HG03103 (cell line): Measurements from ENCODE around the gene SRGAP1.
"Not testable (repeated sequence)": the region's sequence is repeated elsewhere in the genome, so short reads cannot be mapped to it uniquely, and the experiment has no call there.

Experiments used
- ATAC-seq: cut with Tn5 transposase; IDR thresholded peaks from one replicate; pipeline ENCODE4 v1.9.1; 2021; ENCODE audit warnings: low read depth; ENCODE audit not compliant: unreplicated experiment

The SRGAP1 gene

DNA sequence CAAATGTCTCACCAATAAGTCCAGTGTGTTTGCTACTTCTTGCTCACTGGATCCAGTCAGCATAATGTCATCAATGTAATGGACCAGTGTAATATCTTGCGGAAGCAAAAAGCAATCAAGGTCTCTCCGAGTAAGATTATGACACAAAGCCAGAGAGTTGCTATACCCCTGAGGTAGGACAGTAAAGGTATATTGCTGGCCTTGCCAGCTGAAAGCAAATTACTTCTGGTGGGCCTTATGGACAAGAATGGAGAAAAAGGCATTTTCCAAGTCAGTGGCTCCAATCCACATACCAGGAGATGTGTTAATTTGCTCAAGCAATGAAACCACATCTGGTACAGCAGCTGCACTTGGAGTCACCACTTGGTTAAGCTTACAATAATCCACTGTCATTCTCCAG, 288.2 kb downstream of the SRGAP1 start:
- not testable (repeated sequence) for ATAC-seq

DNA sequence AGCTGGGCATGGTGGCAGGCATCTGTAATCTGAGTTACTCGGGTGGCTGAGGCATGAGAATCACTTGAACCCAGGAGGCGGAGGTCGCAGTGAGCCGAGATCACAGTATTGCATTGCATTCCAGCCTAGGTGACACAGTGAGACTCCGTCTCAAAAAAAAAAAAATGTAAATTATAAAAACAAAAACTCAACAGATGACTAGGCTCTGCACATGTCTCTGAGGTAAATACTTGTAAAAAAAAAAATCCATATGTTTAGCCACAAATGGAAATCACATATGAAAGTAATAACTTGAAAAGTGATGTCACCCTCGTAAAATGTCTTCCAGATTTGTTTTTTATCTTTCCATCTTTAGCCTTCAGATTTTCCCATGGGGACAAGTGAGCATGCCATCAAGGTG, 292.6 kb downstream of the SRGAP1 start:
- no peak for ATAC-seq

DNA sequence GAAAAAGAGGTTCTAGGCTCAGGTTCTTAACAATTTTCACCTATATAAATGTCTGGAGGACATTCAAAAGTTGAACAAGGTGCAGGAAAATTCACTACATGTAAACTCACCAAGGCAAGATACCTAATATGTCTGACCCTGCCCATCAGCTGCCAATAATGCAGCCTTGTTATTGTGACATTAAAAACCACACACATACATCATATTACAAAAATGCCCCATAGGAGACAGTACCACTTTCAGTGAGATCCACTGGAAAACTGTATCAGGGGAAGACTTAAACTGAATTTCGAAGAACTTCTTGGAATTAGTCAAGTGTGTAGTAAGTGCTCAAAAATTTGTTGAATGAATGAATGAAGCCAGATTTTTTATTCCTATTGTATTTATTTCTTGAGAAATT, 294.5 kb downstream of the SRGAP1 start:
- ATAC-seq, result no peak

DNA sequence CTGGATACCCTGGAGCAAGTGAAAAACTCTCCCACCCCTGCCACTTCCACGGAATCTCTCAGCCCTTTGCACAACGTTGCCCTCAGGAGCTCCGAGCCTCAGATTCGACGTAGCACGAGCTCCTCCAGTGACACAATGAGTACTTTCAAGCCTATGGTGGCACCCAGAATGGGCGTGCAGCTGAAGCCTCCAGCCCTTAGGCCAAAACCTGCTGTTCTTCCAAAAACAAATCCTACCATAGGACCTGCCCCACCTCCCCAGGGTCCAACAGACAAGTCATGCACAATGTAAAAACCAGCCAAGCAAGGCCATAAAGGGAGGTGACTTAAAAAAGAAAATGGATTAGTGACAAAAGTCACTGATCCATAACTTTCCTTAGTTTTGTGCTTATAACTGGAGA, 297.9 kb downstream of the SRGAP1 start:
- ATAC-seq, result no peak

DNA sequence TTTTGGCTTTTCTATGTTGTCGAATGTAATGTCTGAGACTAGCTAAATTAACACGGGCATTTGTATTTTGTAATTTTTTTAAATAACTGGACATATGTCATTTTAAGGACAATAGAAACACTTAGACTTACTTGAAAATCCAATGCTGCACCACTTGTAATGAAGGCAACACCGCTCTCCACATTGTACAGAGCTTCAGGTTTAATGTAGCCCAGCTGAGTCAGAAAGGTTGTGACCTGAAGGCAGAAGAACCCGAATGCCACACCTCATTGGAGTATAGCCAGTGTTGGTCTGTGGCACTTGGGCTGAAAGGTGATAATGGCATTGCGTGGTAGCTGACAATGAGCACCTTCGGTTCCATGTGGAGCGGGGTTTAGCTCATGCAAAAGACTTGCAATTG, 298.3 kb downstream of the SRGAP1 start:
- no peak for ATAC-seq

DNA sequence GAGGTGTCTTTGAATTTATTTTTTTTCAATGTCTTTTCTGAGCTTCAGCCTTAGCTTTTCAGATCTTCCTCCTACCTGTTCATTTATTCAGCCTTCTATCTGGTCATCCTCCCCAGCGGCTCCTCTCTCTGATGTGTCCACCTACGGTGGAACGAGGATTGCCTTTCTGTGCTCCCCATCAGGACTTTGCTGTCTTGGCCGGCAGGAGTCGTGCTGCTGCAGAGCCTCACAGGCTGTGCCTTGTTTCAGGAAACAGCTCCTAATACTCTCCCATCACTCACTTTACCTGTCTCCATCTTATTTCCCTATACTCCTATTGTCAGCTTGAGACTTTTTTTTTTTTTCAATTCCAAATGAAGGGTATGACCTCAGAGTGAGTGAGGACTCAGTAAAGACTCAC, 300.7 kb downstream of the SRGAP1 start:
- ATAC-seq, result no peak

DNA sequence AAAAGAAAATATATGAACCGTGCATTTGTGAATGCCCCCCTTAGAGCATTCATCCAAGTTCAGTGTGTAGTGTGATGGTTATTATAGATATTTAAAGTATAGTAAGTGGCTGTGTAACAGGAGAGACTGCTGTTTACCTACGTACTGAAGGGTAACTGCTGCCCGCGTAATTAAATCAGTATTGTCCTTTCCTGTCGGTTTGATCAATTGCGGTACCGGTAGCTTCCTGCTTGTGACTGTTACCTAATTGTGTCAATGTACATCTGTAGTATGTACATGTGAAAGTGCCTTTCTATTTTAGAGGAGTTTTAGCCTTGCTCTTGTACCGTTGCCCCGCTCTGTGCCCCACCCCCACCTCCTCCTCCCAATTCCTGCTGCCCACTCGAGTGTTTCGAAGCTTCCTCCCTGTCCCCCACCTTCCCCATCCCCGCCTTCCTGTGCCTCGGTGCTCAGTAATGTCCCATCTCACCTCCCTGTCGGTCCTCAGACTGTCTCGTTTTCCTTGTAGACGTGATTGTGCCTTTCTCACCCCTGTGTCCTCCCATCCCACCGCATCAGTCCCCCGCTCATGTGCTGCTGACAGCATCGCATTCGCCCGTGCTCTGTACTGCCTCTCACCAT, 302.6 kb downstream of the SRGAP1 start:
- no peak for ATAC-seq

DNA sequence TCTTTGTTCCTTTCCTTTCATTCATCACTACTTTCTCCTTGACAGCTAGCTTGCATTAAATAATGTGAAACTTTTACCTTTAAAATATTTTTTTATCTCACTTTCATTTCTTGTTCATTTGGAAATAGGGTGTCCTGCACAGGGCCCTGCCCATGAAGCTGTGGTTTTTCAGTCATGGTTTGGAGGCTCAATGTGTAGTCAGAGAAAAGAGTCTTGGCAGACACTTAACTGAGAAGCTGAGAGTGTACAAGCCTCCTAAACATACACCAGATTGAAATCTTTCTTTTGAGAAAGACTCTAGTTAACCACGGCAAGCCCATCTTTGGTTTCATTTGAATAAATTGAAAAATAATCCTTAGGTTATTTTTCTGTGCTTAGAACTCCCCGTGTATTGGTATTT, 303.4 kb downstream of the SRGAP1 start:
- no peak for ATAC-seq

DNA sequence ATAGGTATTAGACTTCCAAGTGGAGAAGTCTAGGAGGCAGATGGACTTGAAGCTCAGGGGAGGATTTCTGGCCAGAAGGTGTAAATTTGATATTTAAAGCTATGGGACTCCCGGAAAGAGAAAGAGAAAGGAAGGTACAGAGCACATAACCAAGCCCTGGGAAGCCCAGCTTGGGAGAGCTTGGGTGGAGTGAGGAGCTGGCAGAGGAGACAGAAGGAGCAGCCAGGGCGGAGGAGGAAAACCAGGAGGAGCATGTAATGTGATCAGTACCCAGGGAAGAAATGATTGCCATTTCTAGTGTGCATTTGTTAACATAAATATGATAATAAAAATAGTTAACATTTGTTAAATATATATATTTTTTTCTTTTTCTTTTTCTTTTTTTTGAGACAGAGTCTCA, 310.2 kb downstream of the SRGAP1 start:
- ATAC-seq, result no peak

DNA sequence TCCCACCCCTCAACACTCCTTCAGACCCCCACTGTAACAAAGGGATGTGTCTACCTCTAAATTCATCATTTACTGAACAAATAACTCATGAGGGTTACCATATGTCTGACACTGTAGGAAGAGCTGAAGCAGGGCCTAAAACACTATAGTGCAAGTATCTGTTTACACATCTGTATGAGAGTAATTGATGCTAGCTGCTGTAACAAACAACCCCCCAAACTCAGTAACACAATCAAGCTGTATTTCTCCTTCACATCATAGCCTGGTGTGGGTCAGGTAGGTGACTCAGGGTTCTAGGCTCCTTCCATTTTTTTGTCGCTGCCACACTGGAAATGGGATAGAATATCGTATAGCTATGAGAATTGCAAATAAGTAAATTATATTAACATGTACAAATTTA, 312.6 kb downstream of the SRGAP1 start:
- ATAC-seq, result no peak

DNA sequence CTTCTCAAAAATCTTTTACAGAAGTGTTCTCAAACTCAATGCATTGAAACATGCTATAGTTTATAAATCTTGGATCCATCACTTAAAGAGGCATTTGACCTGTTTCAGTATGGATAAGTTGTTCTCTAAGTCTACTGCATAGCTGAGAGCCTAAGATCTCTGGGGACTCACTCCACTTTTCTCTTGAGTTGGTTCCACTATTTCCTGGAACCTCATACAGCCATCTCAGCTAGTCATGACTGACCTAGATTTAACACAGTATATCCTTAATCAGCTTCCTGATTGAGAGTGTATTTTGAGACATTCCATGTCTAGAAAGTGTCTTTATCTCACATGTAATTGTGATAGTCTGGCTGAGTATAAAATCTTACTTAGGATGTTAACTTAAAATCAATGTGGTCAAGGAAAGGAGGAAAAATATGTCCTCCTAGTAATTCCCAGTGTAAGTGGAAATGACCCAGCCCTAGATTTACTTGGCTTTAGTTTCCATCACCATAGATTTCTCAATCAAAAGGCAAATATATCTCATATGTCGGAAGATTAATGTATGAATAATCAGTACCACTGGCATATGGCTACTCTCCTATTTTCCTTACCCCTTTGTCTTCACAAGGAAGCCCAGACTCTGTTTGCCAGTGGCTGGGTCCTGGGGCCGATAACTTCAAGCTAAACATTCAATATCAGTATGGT, 315.7 kb downstream of the SRGAP1 start:
- no peak for ATAC-seq

DNA sequence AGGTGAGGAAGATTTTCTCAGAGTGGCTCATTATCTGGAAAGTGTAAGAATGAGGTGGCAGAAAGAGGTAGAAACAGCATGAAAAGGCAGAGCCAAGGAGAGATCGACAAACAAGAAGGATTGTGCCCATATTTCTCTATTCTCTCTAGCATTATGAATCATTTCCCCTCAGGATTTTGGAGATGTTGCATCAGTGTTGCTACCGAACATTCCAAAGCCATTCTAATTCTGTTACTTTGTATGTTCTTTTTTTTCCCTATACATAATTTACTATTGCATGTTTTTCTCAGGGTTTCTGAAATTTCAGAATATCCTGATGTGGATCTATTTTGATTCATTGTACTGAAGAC, 316.2 kb downstream of the SRGAP1 start:
- ATAC-seq, result no peak

DNA sequence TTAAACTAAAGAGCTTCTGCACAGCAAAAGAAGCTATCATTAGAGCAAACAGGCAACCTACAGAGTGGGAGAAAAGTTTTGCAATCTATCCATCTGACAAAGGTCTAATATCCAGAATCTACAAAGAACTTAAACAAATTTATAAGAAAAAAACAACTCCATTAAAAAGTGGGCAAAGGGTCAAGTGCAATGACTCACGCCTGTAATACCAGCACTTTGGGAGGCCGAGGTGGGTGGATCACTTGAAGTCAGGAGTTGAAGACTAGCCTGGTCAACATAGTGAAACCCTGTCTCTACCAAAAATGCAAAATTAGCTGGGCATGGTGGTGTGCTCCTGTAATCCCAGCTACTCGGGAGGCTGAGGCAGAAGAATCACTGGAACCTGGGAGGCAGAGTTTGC, 322.1 kb downstream of the SRGAP1 start:
- ATAC-seq, result not testable (repeated sequence)

DNA sequence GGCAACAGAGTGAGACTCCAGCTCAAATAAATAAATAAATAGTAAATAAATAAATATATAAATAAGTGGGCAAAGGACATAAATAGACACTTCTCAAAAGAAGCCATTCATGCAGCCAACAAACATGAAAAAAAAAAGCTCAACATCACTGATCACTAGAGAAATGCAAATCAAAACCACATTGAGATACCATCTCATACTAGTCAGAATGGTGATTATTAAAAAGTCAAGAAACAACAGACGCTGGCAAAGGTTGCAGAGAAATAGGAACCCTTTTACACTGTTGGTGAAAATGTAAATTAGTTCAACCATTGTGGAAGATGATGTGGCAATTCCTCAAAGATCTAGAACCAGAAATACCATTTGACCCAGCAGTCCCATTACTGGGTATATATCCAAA, 322.5 kb downstream of the SRGAP1 start:
- not testable (repeated sequence) for ATAC-seq

DNA sequence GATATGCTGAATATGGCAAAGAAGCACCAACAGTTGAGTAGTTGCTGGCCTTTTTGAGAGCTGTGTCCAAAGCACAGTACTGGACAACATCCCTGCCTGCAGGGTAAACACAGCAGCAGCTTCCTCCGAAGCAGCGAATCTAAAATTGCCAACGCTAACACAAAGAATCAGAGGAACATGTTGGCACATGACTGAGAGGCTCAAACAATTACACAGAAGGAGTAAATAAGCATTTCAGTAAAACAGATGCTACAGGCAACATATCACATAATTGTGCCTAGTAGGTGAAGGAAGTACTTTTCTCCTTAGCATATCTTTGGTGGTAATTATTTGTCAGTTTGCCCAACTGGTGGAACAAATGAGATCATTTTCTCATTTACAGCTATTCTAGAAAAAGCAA, 325.5 kb downstream of the SRGAP1 start:
- ATAC-seq, result no peak

DNA sequence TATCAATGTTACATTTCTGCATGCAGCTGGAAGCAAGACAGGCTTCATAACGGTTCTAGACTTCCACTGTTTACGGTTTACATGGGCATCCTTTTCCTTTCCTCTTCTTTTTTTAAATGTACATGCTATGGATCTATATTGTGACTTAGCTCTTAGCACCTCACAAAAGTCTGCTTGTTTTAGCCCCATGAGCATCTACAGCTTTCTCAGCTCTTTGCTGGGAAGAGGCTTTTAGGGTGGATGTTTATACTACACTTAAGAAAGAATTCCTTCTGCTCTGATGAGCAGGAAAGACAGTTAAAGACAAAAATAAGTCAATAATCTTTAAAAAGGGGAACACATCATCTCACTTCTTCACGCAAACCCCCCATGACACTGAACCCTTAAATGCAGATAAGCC, 326.2 kb downstream of the SRGAP1 start:
- no peak for ATAC-seq

DNA sequence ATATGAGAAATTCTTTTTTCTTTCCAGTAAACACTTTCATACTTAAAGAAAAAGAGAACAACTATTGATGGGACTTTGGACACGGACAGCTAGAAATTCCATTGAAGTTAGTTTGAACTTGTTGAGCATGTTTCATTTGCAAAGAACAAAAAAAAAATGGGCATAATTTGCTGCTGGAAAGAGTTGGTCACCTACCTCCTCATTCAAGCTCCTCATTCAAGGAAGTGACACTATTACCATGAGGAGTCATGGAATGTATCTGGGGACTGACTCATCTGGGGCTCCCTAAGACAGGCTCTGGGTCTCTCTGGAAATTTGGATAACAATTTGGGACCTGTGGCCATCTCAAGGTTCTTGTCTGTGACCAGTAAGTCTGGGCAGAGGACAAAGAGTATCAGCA, 327.2 kb downstream of the SRGAP1 start:
- ATAC-seq, result no peak

DNA sequence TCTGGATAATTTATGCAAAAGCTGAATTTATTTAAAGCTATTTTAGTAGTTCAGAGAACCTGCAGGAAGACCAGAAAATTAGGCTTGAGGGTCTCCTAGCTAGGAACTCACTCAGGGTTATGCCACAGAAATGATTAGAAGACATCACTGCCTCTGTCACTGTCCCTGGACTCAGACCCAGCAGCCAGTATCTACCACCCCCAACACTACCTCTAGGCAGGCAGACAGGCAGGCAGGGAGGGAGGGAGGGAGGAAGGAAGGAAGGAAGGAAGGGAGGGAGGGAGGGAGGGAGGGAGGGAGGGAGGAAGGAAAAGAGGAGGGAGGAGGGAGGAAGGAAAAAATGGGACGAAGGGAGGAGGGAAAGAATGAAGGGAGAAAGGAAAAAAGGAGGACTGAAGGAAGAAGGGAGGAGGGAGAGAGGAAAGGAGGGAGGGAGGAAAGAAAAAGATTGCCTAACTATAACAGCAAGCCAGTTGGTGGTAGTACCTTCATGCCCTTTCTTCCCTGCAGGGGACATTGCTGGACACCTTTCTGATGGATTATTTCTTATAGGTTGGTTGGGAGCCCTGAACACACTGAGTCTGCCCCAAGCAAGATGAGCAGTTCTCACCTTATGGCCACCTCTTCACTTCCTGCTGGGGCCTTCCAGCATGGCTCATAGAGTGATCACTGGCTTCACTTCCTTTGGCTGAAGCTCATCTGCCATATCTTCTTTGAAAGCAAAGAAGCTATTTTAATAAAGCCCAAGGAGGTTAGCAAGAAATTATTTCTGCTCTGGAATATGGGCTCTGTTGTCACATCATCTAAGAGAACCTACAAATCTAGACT, 327.9 kb downstream of the SRGAP1 start:
- no peak for ATAC-seq

DNA sequence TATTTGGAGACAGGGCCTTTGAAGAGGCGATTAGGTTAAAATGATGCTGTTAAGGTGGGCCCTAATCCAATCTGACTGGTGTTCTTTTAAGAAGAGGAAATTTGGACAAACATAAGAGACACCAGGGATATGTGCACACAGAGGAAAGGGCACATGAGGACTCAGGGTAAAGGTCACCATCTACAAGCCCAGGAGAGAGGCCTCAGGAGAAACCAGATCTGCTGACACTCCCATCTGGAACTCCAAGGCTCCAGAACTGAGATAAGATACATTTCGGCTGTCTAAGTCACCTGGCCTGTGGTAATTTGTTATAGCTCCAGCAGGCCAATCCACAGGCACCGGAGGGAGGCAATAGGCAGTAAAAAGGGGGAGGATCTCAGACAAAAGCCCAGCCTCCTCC, 329.0 kb downstream of the SRGAP1 start:
- no peak for ATAC-seq

DNA sequence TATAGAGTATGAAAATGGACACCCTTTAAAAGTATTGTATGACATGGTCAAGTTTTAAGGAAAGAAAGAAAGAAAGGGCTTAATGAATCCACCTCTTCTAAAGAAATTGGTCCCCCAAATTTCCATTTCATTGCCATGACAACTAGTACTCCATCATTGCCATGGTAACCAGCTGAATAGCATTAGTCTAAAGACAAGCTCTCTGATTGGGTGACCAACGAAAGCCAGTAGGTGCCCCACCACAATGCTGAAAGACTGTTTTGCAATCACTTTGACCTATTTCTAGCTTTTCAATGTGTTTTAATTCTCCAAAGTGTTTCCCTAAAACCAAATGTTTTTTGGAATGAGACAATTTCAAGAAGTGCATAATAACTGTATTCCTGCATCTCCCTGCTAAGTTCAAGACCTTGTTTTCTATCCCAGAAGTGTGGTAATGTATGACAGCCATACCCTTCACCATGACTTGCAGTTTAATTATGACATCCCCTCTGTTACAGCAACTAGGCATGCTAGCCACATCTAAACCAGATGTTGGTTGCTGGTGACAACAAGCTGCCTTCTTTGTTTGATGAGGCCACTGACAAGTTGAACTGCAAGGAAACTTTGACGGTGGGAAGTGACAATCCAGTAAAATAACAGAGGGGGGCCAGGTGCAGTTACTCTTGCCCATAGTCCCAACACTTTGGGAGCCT, 330.9 kb downstream of the SRGAP1 start:
- no peak for ATAC-seq

DNA sequence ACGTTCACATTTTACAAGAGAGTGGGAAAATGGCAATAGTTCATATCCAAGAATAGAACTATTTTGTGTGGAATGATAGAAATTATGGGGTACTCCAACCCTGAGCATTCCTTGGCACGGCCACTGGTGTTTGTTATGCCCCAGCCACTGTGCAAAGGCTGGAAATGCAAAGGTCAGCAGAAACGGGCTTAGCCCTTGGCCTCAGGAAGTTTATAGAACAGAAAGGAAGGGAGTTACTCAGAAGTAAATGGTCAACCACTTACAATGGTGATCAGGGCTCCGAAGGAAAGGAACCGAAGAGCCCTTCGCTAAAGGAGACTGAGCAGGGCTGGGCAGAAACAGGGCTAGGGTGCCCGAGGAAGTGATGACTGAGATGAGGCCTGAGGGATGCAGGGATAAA, 332.5 kb downstream of the SRGAP1 start:
- no peak for ATAC-seq
